Measurements from ENCODE around the gene SFSWAP. TPM values are rescaled to one million over a fixed set of nuclear protein-coding genes. Genes with fewer than 3 reads are reported as not detected.

SFSWAP gene
- total and polyA plus RNA-seq, 2 experiments from 2014 or later, result 16.3 to 17.6 TPM

- in situ Hi-C loops (cut with MboI), result no loop called here
- Histone ChIP-seq H3K4me1 (ENCODE audit: insufficient read depth) (peaks cover 18% of the 10 kb centered on the region), H3K27ac (no peak overlapping the region), H3K4me3 (no peak overlapping the region), H3K36me3 (ENCODE audit: low read depth) (peaks cover 3% of the 10 kb centered on the region; the same call in 1 of the 2 replicates), H3K79me2 (ENCODE audit: insufficient read depth) (peaks cover 34% of the 10 kb centered on the region), H4K20me1 (ENCODE audit: insufficient read depth) (no peaks in the 10 kb centered on the region), H3K9ac (no peak overlapping the region), H2AFZ (no peak overlapping the region), H3K4me2 (ENCODE audit: unreplicated experiment) (no peak overlapping the region), H3K9me2 (ENCODE audit: insufficient read depth) (no peaks in the 10 kb centered on the region), H3K9me3 (ENCODE audit: low read depth) (no peaks in the 10 kb centered on the region), H3F3A (ENCODE audit: insufficient read depth) (no peaks in the 10 kb centered on the region), H3K27me3 (replicated peaks; ENCODE audit: insufficient read depth) (no peaks in the 10 kb centered on the region)
- TF ChIP-seq EZH2 (IDR thresholded peaks at IDR 0.05; ENCODE audit: insufficient read depth, poor library complexity, severe bottlenecking), result no peak
- TF ChIP-seq EZH2phosphoT487 (IDR thresholded peaks at IDR 0.05; ENCODE audit: insufficient read depth, low read depth), result no peak
- 87 to 89% methylated on average over 3 of the region's 3 CpGs for WGBS, 2 experiments (ENCODE audit: low coverage in 1 of 2, low lambda C conversion rate in 2 of 2, missing lambda C conversion rate in 2 of 2)
- no peak for DNase-seq
Observed at GRCh38 chr12:131709226-131709625, 1.7 kb upstream of the SFSWAP start.

- Histone ChIP-seq H2AFZ (peak overlapping the region; percentile 93), H3K4me3 (peak overlapping the region; percentile 95), H4K20me1 (ENCODE audit: insufficient read depth) (no peaks in the 10 kb centered on the region), H3K4me1 (ENCODE audit: insufficient read depth) (peaks cover 18% of the 10 kb centered on the region), H3K4me2 (ENCODE audit: unreplicated experiment) (peak overlapping the region; percentile 92), H3K27me3 (replicated peaks; ENCODE audit: insufficient read depth) (no peaks in the 10 kb centered on the region), H3K9me2 (ENCODE audit: insufficient read depth) (no peaks in the 10 kb centered on the region), H3K79me2 (ENCODE audit: insufficient read depth) (peaks cover 56% of the 10 kb centered on the region), H3F3A (ENCODE audit: insufficient read depth) (no peaks in the 10 kb centered on the region), H3K9ac (peak overlapping the region; percentile 96), H3K36me3 (ENCODE audit: low read depth) (peaks cover 26% of the 10 kb centered on the region), H3K9me3 (ENCODE audit: low read depth) (no peaks in the 10 kb centered on the region), H3K27ac (no peak overlapping the region)
- 4% methylated on average over 36 to 37 of the region's 37 CpGs for WGBS, 2 experiments (ENCODE audit: low coverage in 1 of 2, low lambda C conversion rate in 2 of 2, missing lambda C conversion rate in 2 of 2)
- in situ Hi-C loops (cut with MboI), result no loop called here
- TF ChIP-seq EZH2phosphoT487 (IDR thresholded peaks at IDR 0.05; ENCODE audit: insufficient read depth, low read depth), result no peak
- no peak for TF ChIP-seq EZH2 (IDR thresholded peaks at IDR 0.05; ENCODE audit: insufficient read depth, poor library complexity, severe bottlenecking)
- DNase-seq, result peak; percentile 36
Observed at GRCh38 chr12:131711551-131712205, 788 bp downstream of the SFSWAP start.

- Histone ChIP-seq H4K20me1 (ENCODE audit: insufficient read depth) (no peaks in the 10 kb centered on the region), H3K4me2 (ENCODE audit: unreplicated experiment) (peak overlapping the region; percentile 92), H2AFZ (no peak overlapping the region), H3K27ac (no peak overlapping the region), H3K79me2 (ENCODE audit: insufficient read depth) (peaks cover 71% of the 10 kb centered on the region), H3K9me3 (ENCODE audit: low read depth) (no peaks in the 10 kb centered on the region), H3K4me3 (peak overlapping the region; percentile 95; the same call in 1 of the 2 replicates), H3K4me1 (ENCODE audit: insufficient read depth) (peaks cover 18% of the 10 kb centered on the region), H3K9me2 (ENCODE audit: insufficient read depth) (no peaks in the 10 kb centered on the region), H3F3A (ENCODE audit: insufficient read depth) (no peaks in the 10 kb centered on the region), H3K27me3 (replicated peaks; ENCODE audit: insufficient read depth) (no peaks in the 10 kb centered on the region), H3K36me3 (ENCODE audit: low read depth) (peaks cover 34% of the 10 kb centered on the region), H3K9ac (no peak overlapping the region)
- WGBS, 2 experiments (ENCODE audit: low coverage in 1 of 2, low lambda C conversion rate in 2 of 2, missing lambda C conversion rate in 2 of 2), result 81 to 82% methylated on average over 8 of the region's 8 CpGs
- no peak for DNase-seq
- TF ChIP-seq EZH2 (IDR thresholded peaks at IDR 0.05; ENCODE audit: insufficient read depth, poor library complexity, severe bottlenecking), result no peak
- TF ChIP-seq EZH2phosphoT487 (IDR thresholded peaks at IDR 0.05; ENCODE audit: insufficient read depth, low read depth), result no peak
- in situ Hi-C loops (cut with MboI), result no loop called here
Observed at GRCh38 chr12:131713349-131713748, 2.5 kb downstream of the SFSWAP start.

- WGBS, 2 experiments (ENCODE audit: low coverage in 1 of 2, low lambda C conversion rate in 2 of 2, missing lambda C conversion rate in 2 of 2), result 91% methylated on average over 14 of the region's 14 CpGs
- in situ Hi-C loops (cut with MboI), result no loop called here
- DNase-seq, result no peak
Observed at GRCh38 chr12:131714759-131715158, 3.9 kb downstream of the SFSWAP start.

More at GRCh38 chr12:131714759-131715158, 3.9 kb downstream of the SFSWAP start:
- Histone ChIP-seq H3K4me3 (no peak overlapping the region), H3F3A (ENCODE audit: insufficient read depth) (no peaks in the 10 kb centered on the region), H3K27me3 (replicated peaks; ENCODE audit: insufficient read depth) (no peaks in the 10 kb centered on the region), H3K4me2 (ENCODE audit: unreplicated experiment) (no peak overlapping the region), H2AFZ (no peak overlapping the region), H3K9me3 (ENCODE audit: low read depth) (no peaks in the 10 kb centered on the region), H3K79me2 (ENCODE audit: insufficient read depth) (peaks cover 85% of the 10 kb centered on the region), H3K9me2 (ENCODE audit: insufficient read depth) (no peaks in the 10 kb centered on the region), H3K4me1 (ENCODE audit: insufficient read depth) (peaks cover 18% of the 10 kb centered on the region), H4K20me1 (ENCODE audit: insufficient read depth) (no peaks in the 10 kb centered on the region), H3K36me3 (ENCODE audit: low read depth) (peaks cover 36% of the 10 kb centered on the region), H3K27ac (no peak overlapping the region), H3K9ac (no peak overlapping the region)
- TF ChIP-seq EZH2phosphoT487 (IDR thresholded peaks at IDR 0.05; ENCODE audit: insufficient read depth, low read depth) (no peak), EZH2 (IDR thresholded peaks at IDR 0.05; ENCODE audit: insufficient read depth, poor library complexity, severe bottlenecking) (no peak)

Data from GM23248 (cell line).